Endothelial cell of umbilical vein (primary cell): ENCODE data around the gene NAV2. TPM values are rescaled to one million over a fixed set of nuclear protein-coding genes. Genes with fewer than 3 reads are reported as not detected.

Experiments used
- BruUV-seq: library from RNA; stranded (reverse); fragments of 400-500 nt; replicated peaks from 2 replicates; lab custom pipeline; 2021; lab: Mats Ljungman, UMichigan
- CTCF ChIA-PET: fragments of 300-600, 350-600 bp; sonication (Branson Sonifier 250); formaldehyde crosslinking; loops from one replicate; lab custom pipeline; 2021; ENCODE audit warnings: antibody characterized with exemption, inconsistent platforms; lab: Charles Lee
- POLR2A ChIA-PET: fragments of 300-600, 350-600 bp; sonication (Branson Sonifier 250); formaldehyde crosslinking; loops from one replicate; lab custom pipeline; 2021; ENCODE audit warnings: antibody characterized with exemption, inconsistent platforms; lab: Charles Lee
- DNase-seq: peaks from one replicate; pipeline ENCODE4 v3.0.0-alpha.2; 2011; ENCODE audit warnings: low read depth, low spot score
- FAIRE-seq: peaks from 2 replicates; lab custom pipeline; 2011; peaks lifted over from hg19 to GRCh38; lab: Jason Lieb, UNC
- H2AFZ ChIP-seq: 2 replicates; pipeline ENCODE4 v1.6.0; 2012; ENCODE audit warnings: low read depth, low read length, control low read depth, inconsistent platforms
- H3K27ac ChIP-seq: 2 replicates; pipeline ENCODE4 v1.5.1; 2011; ENCODE audit warnings: low read depth, mild to moderate bottlenecking, control low read depth, low read length, moderate library complexity; ENCODE audit not compliant: insufficient read depth
- H3K27me3 ChIP-seq, 2 experiments: 2 replicates each; pipeline versions ENCODE4 v1.6.0 to v1.6.1; 2011; ENCODE audit warnings: low read length in 2 of 2, mixed read lengths in 1 of 2; ENCODE audit not compliant: control insufficient read depth in 2 of 2, insufficient read depth in 2 of 2
- H3K36me3 ChIP-seq, 2 experiments: 2 replicates in 1 of 2; 3 replicates in 1 of 2; pipeline ENCODE4 v1.5.1; 2011; ENCODE audit warnings: low read length in 2 of 2, mild to moderate bottlenecking in 1 of 2, moderate library complexity in 1 of 2; ENCODE audit not compliant: control insufficient read depth in 2 of 2, insufficient read depth in 2 of 2; ENCODE audit errors: extremely low read depth in 1 of 2
- H3K4me1 ChIP-seq: 3 replicates; pipeline ENCODE4 v1.5.1; 2011; ENCODE audit warnings: mild to moderate bottlenecking, low read length; ENCODE audit not compliant: control insufficient read depth, insufficient read depth; ENCODE audit errors: extremely low read depth
- H3K4me2 ChIP-seq: 2 replicates; pipeline ENCODE4 v1.6.1; 2011; ENCODE audit warnings: low read length, control low read depth, mixed read lengths; ENCODE audit not compliant: insufficient read depth
- H3K4me3 ChIP-seq, 3 experiments: fragments of 200-600 bp in 1 of 3; sonication (generic), shearing (Covaris generic) in 1 of 3; replicated peaks in 1 of 3; 2 replicates each; pipeline ENCODE4 v1.5.1; 2011 to 2016; ENCODE audit warnings: control low read depth in 3 of 3, low read length in 3 of 3, mild to moderate bottlenecking in 2 of 3, inconsistent platforms in 1 of 3, low read depth in 1 of 3, moderate library complexity in 1 of 3; ENCODE audit not compliant: insufficient read depth in 1 of 3
- H3K79me2 ChIP-seq: 2 replicates; pipeline ENCODE4 v1.6.0; 2012; ENCODE audit warnings: low read length, inconsistent platforms; ENCODE audit not compliant: control insufficient read depth, insufficient read depth
- H3K9ac ChIP-seq: replicated peaks from 2 replicates; pipeline ENCODE3; 2011; ENCODE audit warnings: low read length, control low read depth; ENCODE audit not compliant: insufficient read depth; ENCODE audit errors: extremely low read depth
- H3K9me1 ChIP-seq: replicated peaks from 3 replicates; pipeline ENCODE4 v1.6.0; 2011; ENCODE audit warnings: mild to moderate bottlenecking, low read length; ENCODE audit not compliant: control insufficient read depth, insufficient read depth; ENCODE audit errors: extremely low read depth
- H3K9me3 ChIP-seq: replicated peaks from 2 replicates; pipeline ENCODE4 v1.5.1; 2012; ENCODE audit warnings: low read length, inconsistent platforms; ENCODE audit not compliant: control insufficient read depth, insufficient read depth
- H4K20me1 ChIP-seq: replicated peaks from 2 replicates; pipeline ENCODE3; 2011; ENCODE audit warnings: mild to moderate bottlenecking, low read length; ENCODE audit not compliant: control insufficient read depth, insufficient read depth; ENCODE audit errors: extremely low read depth
- EZH2 ChIP-seq: IDR thresholded peaks from 2 replicates; pipeline ENCODE4 v1.6.1; 2012; ENCODE audit warnings: borderline replicate concordance, low read depth, mild to moderate bottlenecking, moderate library complexity, low read length, inconsistent platforms; ENCODE audit not compliant: severe bottlenecking
- FOS ChIP-seq: IDR thresholded peaks from 2 replicates; pipeline ENCODE4 v1.6.1; 2011; ENCODE audit warnings: mild to moderate bottlenecking, low read length, moderate library complexity, borderline replicate concordance; ENCODE audit not compliant: insufficient read depth
- GATA2 ChIP-seq: IDR thresholded peaks from 2 replicates; pipeline ENCODE4 v1.7.0; 2011; ENCODE audit warnings: low read depth, mild to moderate bottlenecking, moderate library complexity, mixed read lengths, low read length; ENCODE audit not compliant: insufficient read length, insufficient read depth
- JUN ChIP-seq: IDR thresholded peaks from 2 replicates; pipeline ENCODE4 v1.6.1; 2011; ENCODE audit warnings: borderline replicate concordance, low read depth; ENCODE audit not compliant: insufficient read length, insufficient read depth
- MYC ChIP-seq: IDR thresholded peaks from one replicate; pipeline ENCODE4 v1.6.1; 2011; ENCODE audit warnings: mild to moderate bottlenecking, low read depth, low read length
- POLR2A ChIP-seq: IDR thresholded peaks from 2 replicates; pipeline ENCODE4 v1.6.1; 2012; ENCODE audit warnings: low read depth, mild to moderate bottlenecking, control low read depth, low read length
- POLR2AphosphoS5 ChIP-seq: IDR thresholded peaks from 2 replicates; pipeline ENCODE4 v1.6.1; 2012; ENCODE audit warnings: low read depth, mild to moderate bottlenecking, control low read depth, low read length, moderate library complexity; ENCODE audit not compliant: insufficient read depth
- dilution Hi-C: fragments of 300-500 bp; cut with MboI; formaldehyde crosslinking; loops from one replicate; pipeline ENCODE4 v1.15.0; 2019; ENCODE audit warnings: low sequenced_read_pairs; ENCODE audit not compliant: extremely low pct_ligation_motif_present
- intact Hi-C: fragments of 100-400 bp; cut with micrococcal nuclease; formaldehyde crosslinking; loops from one replicate; pipeline ENCODE4 v1.10.0; 2022
- polyA plus RNA-seq, 4 experiments: library from polyadenylated mRNA; depleted of rRNA in 3 of 4; stranded (reverse) in 3 of 4; unstranded in 1 of 4; fragments of >200 nt; gene quantifications; 2 replicates each; pipeline versions ENCODE4 v1.2.1 to v1.2.3, GENCODE V29; 2011 to 2012; ENCODE audit warnings: missing spikeins in 1 of 4
- total RNA-seq: library from RNA; stranded (reverse); gene quantifications from 2 replicates; pipeline ENCODE4 v1.2.3, GENCODE V29; 2021
- TF ChIP-seq, protein P1 (sequence below): IDR thresholded peaks from 2 replicates; pipeline ENCODE4 v1.6.1; 2011; ENCODE audit not compliant: insufficient read depth, insufficient read length
- TF ChIP-seq, protein P2 (sequence below), 2 donors: IDR thresholded peaks; 1 replicate in 1 of 2; 2 replicates in 1 of 2; pipeline ENCODE4 v1.5.1; 2011; ENCODE audit warnings: low read length in 2 of 2, mild to moderate bottlenecking in 2 of 2, moderate library complexity in 2 of 2, control low read depth in 1 of 2, inconsistent platforms in 1 of 2, low read depth in 1 of 2; ENCODE audit not compliant: insufficient read depth in 1 of 2; ENCODE audit errors: extremely low read depth in 1 of 2

NAV2 gene
- total and polyA plus RNA-seq, 2 donors (not counting 3 experiments of a cell fraction or from before 2014, with no cell fraction given) = 10.9 to 68.0 TPM

GRCh38 chr11:19777039-19777376 lies 64.4 kb downstream of the NAV2 start:
- Histone ChIP-seq H3K4me1 (peaks cover 14% of the 10 kb centered on the region), H3K9me3 (no peaks in the 10 kb centered on the region), H3K27ac (peak overlapping the region; percentile 38), H3K4me2 (peak overlapping the region; percentile 49), H2AFZ (no peak overlapping the region), H3K79me2 (peaks cover 82% of the 10 kb centered on the region), H3K4me3 (peak overlapping the region; percentile 18 to 60 (median 57)), H4K20me1 (no peaks in the 10 kb centered on the region), H3K9me1 (no peaks in the 10 kb centered on the region), H3K36me3 (no peaks in the 10 kb centered on the region), H3K9ac (peak overlapping the region; percentile 71), H3K27me3 (no peaks in the 10 kb centered on the region)
- dilution Hi-C loops = no loop called here
- no peak for TF ChIP-seq GATA2
- TF ChIP-seq EZH2 = no peak
- TF ChIP-seq POLR2A = no peak
- no peak for TF ChIP-seq JUN
- TF ChIP-seq POLR2AphosphoS5 = no peak
- TF ChIP-seq MYC = no peak
- ChIA-PET CTCF (interaction anchor here (0.7 to 2.0 kb wide), 11 partner anchors 10 to 220 kb away, joined by 3 to 7 read pairs (median 4); no protein-coding TSS in a partner anchor), POLR2A (no interaction called here)
- DNase-seq (no peak), FAIRE-seq (no peak)
- no TSS peak for BruUV-seq
- intact Hi-C loops = loop anchor here (1.0 to 2.0 kb wide), 3 partner anchors 64 to 126 kb away; partner anchors contain the start of gene NAV2

DNA sequence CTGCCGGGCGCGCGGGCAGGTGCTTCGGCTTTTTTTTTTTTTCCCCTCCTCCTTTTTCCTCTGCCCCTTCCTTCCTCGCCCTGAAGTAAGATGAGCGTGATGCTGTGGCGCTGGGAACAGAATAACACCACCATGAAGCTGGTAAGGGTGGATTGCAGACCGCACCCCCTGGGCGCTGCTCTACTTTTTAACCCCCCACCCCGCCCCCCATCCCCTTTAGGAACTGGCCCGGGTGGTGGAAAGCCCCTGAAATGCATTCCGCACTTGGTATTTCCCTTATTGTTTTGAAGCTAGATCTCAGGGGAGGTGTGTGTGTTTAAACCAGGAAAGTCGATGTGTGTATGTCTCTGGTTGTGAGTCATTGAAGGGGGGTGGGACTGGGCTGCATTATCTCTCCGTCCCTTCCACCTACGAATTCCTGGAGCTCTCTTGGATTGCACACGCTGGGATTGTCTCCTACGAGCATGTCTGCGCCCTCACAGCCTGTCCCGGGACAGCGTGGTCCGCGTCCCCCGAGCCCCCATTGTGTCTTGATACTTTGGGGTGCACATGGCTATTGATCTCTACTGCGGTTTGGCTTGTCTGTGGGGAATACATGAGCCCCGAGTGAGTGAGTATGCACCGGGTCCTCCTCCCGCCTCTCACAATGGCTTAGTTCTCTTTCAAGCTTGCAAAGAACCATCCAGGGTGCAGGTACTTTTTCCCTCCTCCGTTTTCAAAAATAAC lies 64.9 kb downstream of the NAV2 start:
- no peaks in the 10 kb centered on the region for H4K20me1 ChIP-seq
- peaks cover 14% of the 10 kb centered on the region for H3K4me1 ChIP-seq
- peak; percentile 94 for FAIRE-seq

More for the DNA sequence above, 64.9 kb downstream of the NAV2 start:
- Histone ChIP-seq H3K9me1 (no peaks in the 10 kb centered on the region), H3K36me3 (no peaks in the 10 kb centered on the region), H2AFZ (peak overlapping the region; percentile 30), H3K9ac (peak overlapping the region; percentile 71), H3K4me3 (peak overlapping the region; percentile 18 to 60 (median 57)), H3K4me2 (peak overlapping the region; percentile 49), H3K27me3 (no peaks in the 10 kb centered on the region), H3K9me3 (no peaks in the 10 kb centered on the region), H3K79me2 (peaks cover 83% of the 10 kb centered on the region), H3K27ac (peak overlapping the region; percentile 38)
- BruUV-seq = TSS peak; percentile 18
- intact Hi-C loops (loop anchor here (1.0 to 2.0 kb wide), 3 partner anchors 65 to 126 kb away; partner anchors contain the start of gene NAV2), dilution Hi-C loops (no loop called here)
- ChIA-PET CTCF (interaction anchor here (0.7 to 2.0 kb wide), 11 partner anchors 10 to 220 kb away, joined by 3 to 7 read pairs (median 4); no protein-coding TSS in a partner anchor), POLR2A (interaction anchor here (0.7 kb wide), 1 partner anchor 23 kb away, joined by 3 read pairs; no protein-coding TSS in a partner anchor)
- DNase-seq = peak; percentile 82
- TF ChIP-seq POLR2AphosphoS5 = no peak
- TF ChIP-seq EZH2 = no peak
- TF ChIP-seq GATA2 = peak; percentile 8
- TF ChIP-seq, protein P1, sequence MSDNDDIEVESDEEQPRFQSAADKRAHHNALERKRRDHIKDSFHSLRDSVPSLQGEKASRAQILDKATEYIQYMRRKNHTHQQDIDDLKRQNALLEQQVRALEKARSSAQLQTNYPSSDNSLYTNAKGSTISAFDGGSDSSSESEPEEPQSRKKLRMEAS = no peak
- TF ChIP-seq JUN = peak; percentile 25
- no peak for TF ChIP-seq POLR2A
- TF ChIP-seq FOS = peak; percentile 62
- TF ChIP-seq, protein P2, sequence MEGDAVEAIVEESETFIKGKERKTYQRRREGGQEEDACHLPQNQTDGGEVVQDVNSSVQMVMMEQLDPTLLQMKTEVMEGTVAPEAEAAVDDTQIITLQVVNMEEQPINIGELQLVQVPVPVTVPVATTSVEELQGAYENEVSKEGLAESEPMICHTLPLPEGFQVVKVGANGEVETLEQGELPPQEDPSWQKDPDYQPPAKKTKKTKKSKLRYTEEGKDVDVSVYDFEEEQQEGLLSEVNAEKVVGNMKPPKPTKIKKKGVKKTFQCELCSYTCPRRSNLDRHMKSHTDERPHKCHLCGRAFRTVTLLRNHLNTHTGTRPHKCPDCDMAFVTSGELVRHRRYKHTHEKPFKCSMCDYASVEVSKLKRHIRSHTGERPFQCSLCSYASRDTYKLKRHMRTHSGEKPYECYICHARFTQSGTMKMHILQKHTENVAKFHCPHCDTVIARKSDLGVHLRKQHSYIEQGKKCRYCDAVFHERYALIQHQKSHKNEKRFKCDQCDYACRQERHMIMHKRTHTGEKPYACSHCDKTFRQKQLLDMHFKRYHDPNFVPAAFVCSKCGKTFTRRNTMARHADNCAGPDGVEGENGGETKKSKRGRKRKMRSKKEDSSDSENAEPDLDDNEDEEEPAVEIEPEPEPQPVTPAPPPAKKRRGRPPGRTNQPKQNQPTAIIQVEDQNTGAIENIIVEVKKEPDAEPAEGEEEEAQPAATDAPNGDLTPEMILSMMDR (IDR thresholded peaks at IDR 0.05; ENCODE audit: extremely low read depth in 1 of 2, insufficient read depth in 1 of 2, low read depth in 1 of 2, low read length in 2 of 2) = no peak
- no peak for TF ChIP-seq MYC
